Thyroid gland (tissue), 4 donors: ENCODE results near the gene ADAMTS12. TPM values are rescaled to one million over a fixed set of nuclear protein-coding genes. Genes with fewer than 3 reads are reported as not detected.
A peak's percentile ranks its signal among the peaks of the same experiment; 100 is the strongest.

Source experiments
- DNase-seq, 2 donors: peaks; one replicate each; pipeline ENCODE4 v3.0.0-alpha.2; 2019
- H3K27ac ChIP-seq, 3 donors: fragments of 200-600 bp; sonication (generic); 1 replicate in 2 of 3; 2 replicates in 1 of 3; pipeline ENCODE4 v1.5.1; 2016 to 2019; ENCODE audit warnings: mild to moderate bottlenecking in 1 of 3, moderate library complexity in 1 of 3
- H3K27me3 ChIP-seq: fragments of 200-600 bp; sonication (generic); one replicate; pipeline ENCODE4 v1.5.1; 2019
- H3K36me3 ChIP-seq, 2 donors: fragments of 200-600 bp; sonication (generic); one replicate each; pipeline ENCODE4 v1.5.1; 2016 to 2019
- H3K4me1 ChIP-seq, 2 donors: fragments of 200-600 bp; sonication (generic); one replicate each; pipeline ENCODE4 v1.5.1; 2017 to 2019
- H3K4me3 ChIP-seq, 3 donors: fragments of 200-600 bp; sonication (generic); replicated peaks in 1 of 3; 1 replicate in 2 of 3; 2 replicates in 1 of 3; pipeline ENCODE4 v1.5.1; 2016; ENCODE audit warnings: mild to moderate bottlenecking in 1 of 3
- H3K9me3 ChIP-seq: fragments of 200-600 bp; sonication (generic); one replicate; pipeline ENCODE4 v1.5.1; 2017
- POLR2A ChIP-seq, 2 donors: fragments of 450-650 bp; IDR thresholded peaks; one replicate each; pipeline ENCODE4 v1.6.1; 2017; ENCODE audit warnings: antibody characterized with exemption in 2 of 2, mild to moderate bottlenecking in 2 of 2, moderate library complexity in 1 of 2
- WGBS, 2 donors: methylation state at CpG; one replicate each; pipeline ENCODE4 v1.1.5; 2017; 5-methylcytosine and 5-hydroxymethylcytosine counted together
- intact Hi-C: fragments of 100-400 bp; cut with DNase I; formaldehyde crosslinking; loops from one replicate; pipeline ENCODE4 v1.15.1; 2023
- total RNA-seq, 4 donors: library from RNA; depleted of rRNA; stranded (reverse); fragments of >200 nt; gene quantifications; one replicate each; pipeline ENCODE4 v1.2.3, GENCODE V29; 2016
- TF ChIP-seq, protein P1 (sequence below), 6 experiments: fragments of 200-600 bp in 3 of 6; fragments of 450-650 bp in 3 of 6; sonication (generic) in 3 of 6; IDR thresholded peaks; one replicate each; pipeline ENCODE4 v1.5.1; 2016 to 2019; ENCODE audit warnings: antibody characterized with exemption in 6 of 6, mild to moderate bottlenecking in 2 of 6, inconsistent platforms in 1 of 6, moderate library complexity in 1 of 6

ADAMTS12 gene
- total RNA-seq, 4 donors from 2014 or later = 1.3 to 5.8 (median 2.3) TPM

DNA sequence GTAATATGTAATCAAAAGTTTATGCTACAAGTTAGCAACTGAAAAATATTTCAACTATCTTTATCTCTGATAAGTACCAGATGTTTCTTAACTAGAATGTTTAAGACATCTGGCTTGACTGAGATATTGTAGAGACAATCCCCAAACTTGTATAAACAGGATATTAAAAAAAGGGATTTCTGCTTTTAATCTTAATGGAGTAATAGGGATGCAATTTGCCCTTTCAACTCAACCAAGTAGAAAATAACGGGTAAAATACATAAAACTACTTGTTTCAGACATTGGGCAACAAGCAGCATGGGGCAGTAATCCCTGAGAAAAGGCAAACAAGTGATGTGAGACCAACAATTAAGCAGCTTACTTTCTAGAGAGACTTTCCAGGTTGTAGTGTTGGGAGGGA is 9.4 kb upstream of the ADAMTS12 start:
- WGBS, 2 donors = 38% methylated on average over 1 of the region's 1 CpG
- no peak for DNase-seq
- TF ChIP-seq, protein P1, sequence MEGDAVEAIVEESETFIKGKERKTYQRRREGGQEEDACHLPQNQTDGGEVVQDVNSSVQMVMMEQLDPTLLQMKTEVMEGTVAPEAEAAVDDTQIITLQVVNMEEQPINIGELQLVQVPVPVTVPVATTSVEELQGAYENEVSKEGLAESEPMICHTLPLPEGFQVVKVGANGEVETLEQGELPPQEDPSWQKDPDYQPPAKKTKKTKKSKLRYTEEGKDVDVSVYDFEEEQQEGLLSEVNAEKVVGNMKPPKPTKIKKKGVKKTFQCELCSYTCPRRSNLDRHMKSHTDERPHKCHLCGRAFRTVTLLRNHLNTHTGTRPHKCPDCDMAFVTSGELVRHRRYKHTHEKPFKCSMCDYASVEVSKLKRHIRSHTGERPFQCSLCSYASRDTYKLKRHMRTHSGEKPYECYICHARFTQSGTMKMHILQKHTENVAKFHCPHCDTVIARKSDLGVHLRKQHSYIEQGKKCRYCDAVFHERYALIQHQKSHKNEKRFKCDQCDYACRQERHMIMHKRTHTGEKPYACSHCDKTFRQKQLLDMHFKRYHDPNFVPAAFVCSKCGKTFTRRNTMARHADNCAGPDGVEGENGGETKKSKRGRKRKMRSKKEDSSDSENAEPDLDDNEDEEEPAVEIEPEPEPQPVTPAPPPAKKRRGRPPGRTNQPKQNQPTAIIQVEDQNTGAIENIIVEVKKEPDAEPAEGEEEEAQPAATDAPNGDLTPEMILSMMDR (IDR thresholded peaks at IDR 0.05) = no peak
- no peak for TF ChIP-seq POLR2A (IDR thresholded peaks at IDR 0.05)
- Histone ChIP-seq H3K36me3 (no peaks in the 10 kb centered on the region), H3K27ac (no peak overlapping the region), H3K4me1 (no peaks in the 10 kb centered on the region), H3K4me3 (no peak overlapping the region), H3K27me3 (no peaks in the 10 kb centered on the region), H3K9me3 (no peaks in the 10 kb centered on the region)
- intact Hi-C loops = no loop called here

DNA sequence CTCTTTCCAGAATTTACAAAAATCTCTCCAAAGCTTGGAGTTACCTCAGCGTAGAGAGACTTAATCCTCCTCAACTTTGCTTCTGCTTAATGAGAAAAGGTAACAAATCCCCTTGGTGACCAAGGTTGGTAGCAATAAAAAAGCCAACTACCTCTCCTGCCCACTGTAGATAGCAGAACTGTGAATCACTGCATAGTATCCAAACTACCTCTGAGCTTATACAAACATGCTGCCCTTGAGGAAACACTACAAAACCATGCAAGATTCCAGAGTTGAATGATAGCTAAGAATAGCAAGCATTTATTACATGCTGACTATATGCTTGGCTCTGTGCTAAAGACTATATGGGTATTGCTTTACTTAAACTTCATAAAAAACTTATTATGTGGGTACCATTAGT is 2.8 kb upstream of the ADAMTS12 start:
- intact Hi-C loops = no loop called here
- H3K27me3 ChIP-seq = no peaks in the 10 kb centered on the region
- 69 to 80% methylated on average over 1 of the region's 1 CpG for WGBS, 2 donors
- DNase-seq = no peak
- no peaks in the 10 kb centered on the region for H3K9me3 ChIP-seq
- no peaks in the 10 kb centered on the region for H3K36me3 ChIP-seq
- peaks cover 10 to 15% of the 10 kb centered on the region in 2 donors for H3K4me1 ChIP-seq
- H3K4me3 ChIP-seq = no peak overlapping the region
- no peak for TF ChIP-seq POLR2A (IDR thresholded peaks at IDR 0.05)
- TF ChIP-seq, protein P1 (IDR thresholded peaks at IDR 0.05) = no peak
- no peak overlapping the region for H3K27ac ChIP-seq

DNA sequence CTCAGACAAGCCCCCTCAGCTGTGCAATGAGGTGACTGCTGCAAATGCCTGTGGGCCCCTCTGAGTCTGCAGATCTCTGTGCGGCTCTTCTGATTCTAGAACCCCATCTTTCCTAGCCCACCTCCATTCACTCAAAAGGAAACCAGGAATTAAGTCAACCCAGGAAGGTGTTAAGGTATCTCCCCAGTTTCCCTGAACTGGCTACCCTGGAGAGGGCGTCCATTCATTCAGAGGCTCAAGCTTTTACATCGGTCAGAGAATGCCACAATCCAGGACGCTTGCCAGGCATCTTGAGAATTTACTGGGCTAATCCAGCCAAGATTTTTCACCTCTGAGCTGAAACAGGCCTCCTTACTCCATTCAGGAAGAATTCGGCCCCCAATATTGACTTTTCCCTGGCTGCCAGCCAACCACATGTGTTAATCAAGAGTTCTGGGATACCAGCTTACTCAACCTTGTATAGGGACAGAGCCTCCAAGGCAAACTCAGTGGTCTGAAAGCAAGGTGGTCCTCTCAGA is 889 bp upstream of the ADAMTS12 start:
- no peaks in the 10 kb centered on the region for H3K27me3 ChIP-seq
- 20 to 28% methylated on average over 5 of the region's 5 CpGs for WGBS, 2 donors
- intact Hi-C loops = no loop called here
- H3K36me3 ChIP-seq = no peaks in the 10 kb centered on the region
- DNase-seq = peak; percentile 28 to 81
- peaks cover 10 to 15% of the 10 kb centered on the region in 2 donors for H3K4me1 ChIP-seq
- H3K9me3 ChIP-seq = no peaks in the 10 kb centered on the region
- H3K27ac ChIP-seq = no peak overlapping the region
- no peak for TF ChIP-seq POLR2A (IDR thresholded peaks at IDR 0.05)
- TF ChIP-seq, protein P1 (IDR thresholded peaks at IDR 0.05) = no peak
- peak overlapping the region in 1 of 3 donors; percentile 23 for H3K4me3 ChIP-seq

DNA sequence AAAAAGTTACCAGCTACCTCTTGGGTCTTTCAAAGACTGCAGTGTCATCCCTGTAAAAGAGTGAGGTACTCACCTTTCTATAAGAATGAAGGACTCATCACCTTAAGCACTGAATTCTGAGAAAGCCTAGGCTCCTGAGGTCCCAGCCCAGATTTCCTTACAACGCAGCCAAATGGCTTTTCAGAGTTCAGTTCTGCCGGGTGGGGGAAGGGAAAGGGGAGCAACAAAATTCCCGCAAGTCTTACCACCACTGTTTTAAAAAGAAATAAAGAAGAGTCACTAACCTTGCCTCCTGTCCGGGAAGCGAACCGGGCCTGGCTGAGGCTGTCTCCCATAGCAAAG is 373 bp downstream of the ADAMTS12 start:
- no peak for DNase-seq
- WGBS, 2 donors = 11% methylated on average over 6 of the region's 6 CpGs
- H3K27me3 ChIP-seq = no peaks in the 10 kb centered on the region
- peak overlapping the region in 1 of 3 donors; percentile 23 for H3K4me3 ChIP-seq
- no peaks in the 10 kb centered on the region for H3K9me3 ChIP-seq
- TF ChIP-seq, protein P1 (IDR thresholded peaks at IDR 0.05) = no peak
- no peak for TF ChIP-seq POLR2A (IDR thresholded peaks at IDR 0.05)
- H3K27ac ChIP-seq = peak overlapping the region in 1 of 3 donors; percentile 6
- no peaks in the 10 kb centered on the region for H3K36me3 ChIP-seq
- intact Hi-C loops = no loop called here
- peaks cover 10 to 15% of the 10 kb centered on the region in 2 donors for H3K4me1 ChIP-seq

DNA sequence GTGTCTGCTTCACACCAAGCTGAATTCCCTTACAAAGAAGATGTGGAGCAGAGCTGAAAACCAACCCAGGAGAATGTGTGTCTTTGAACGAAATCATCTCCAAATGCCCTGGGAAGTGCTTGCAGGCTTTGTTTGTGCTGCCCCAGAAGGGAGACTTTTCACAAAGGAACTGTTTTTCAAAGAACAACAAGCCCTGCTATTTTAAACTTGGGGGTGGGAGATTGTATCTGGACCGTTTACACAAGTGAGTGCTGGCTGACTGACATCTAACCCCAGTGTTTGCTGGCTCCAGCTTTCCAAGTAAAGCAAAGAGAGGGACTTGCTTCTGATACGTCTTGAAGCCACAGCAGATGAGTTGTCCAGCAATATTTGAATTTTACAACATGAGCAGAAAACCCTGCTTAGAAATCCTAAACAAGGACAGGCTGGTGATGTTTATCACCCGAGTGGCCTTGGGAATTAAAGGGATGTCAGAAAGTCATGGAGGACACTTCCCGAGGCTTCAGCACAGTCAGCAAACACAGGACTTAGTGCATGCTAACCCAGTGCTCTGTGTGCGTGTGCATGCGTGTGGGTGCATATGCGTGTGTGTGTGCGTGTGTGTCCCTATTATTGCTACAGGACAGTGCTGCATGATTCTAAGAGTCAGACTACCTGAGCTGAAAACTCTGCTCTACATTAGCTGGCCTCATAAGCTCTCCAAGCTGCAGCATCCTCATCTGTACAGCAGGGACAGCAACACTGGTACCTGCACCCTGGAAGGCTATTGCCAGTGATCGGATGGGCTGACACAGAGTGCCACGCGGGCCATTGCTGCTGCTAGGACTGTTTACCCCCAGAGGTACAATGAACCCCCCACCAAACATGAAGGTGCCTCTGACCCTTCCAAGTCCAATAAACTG is 1.4 kb downstream of the ADAMTS12 start:
- Histone ChIP-seq H3K36me3 (no peaks in the 10 kb centered on the region), H3K4me1 (peaks cover 10 to 15% of the 10 kb centered on the region in 2 donors), H3K4me3 (no peak overlapping the region), H3K27me3 (no peaks in the 10 kb centered on the region), H3K27ac (no peak overlapping the region), H3K9me3 (no peaks in the 10 kb centered on the region)
- intact Hi-C loops = no loop called here
- 40 to 48% methylated on average over 11 to 12 of the region's 12 CpGs for WGBS, 2 donors
- no peak for TF ChIP-seq POLR2A (IDR thresholded peaks at IDR 0.05)
- TF ChIP-seq, protein P1 (IDR thresholded peaks at IDR 0.05) = no peak
- DNase-seq = no peak
